GM19328 (cell line): ENCODE measurements around the gene ZNF41.
"Not testable (repeated sequence)": the region's sequence is repeated elsewhere in the genome, so short reads cannot be mapped to it uniquely, and the experiment has no call there.

Source experiments
- ATAC-seq: cut with Tn5 transposase; IDR thresholded peaks from one replicate; pipeline ENCODE4 v1.9.1; 2021; ENCODE audit warnings: mild to moderate bottlenecking, moderate library complexity; ENCODE audit not compliant: unreplicated experiment

ZNF41 gene

GRCh38 chrX:47482512-47483305, at the start of gene ZNF41:
Gene ZNF41, minus strand, starts transcription at chrX:47483222. Its CDS starts 15,741 bp downstream, at chrX:47467481.
- ATAC-seq: peak; percentile 76

- ATAC-seq: no peak
Observed at GRCh38 chrX:47530049-47530448, 47.0 kb upstream of the ZNF41 start.

GRCh38 chrX:47529548-47529947, 46.5 kb upstream of the ZNF41 start:
- no peak for ATAC-seq

GRCh38 chrX:47523713-47524166, 40.7 kb upstream of the ZNF41 start:
- no peak for ATAC-seq

- ATAC-seq: peak; percentile 72
Observed at GRCh38 chrX:47523297-47523696, 40.3 kb upstream of the ZNF41 start.

GRCh38 chrX:47518144-47518543, 35.1 kb upstream of the ZNF41 start:
- ATAC-seq: no peak

- no peak for ATAC-seq
Observed at GRCh38 chrX:47515941-47516665, 33.1 kb upstream of the ZNF41 start.

GRCh38 chrX:47514533-47515235, 31.7 kb upstream of the ZNF41 start:
- no peak for ATAC-seq

GRCh38 chrX:47513034-47513965, 30.3 kb upstream of the ZNF41 start:
- not testable (repeated sequence) for ATAC-seq

GRCh38 chrX:47512383-47512782, 29.4 kb upstream of the ZNF41 start:
- not testable (repeated sequence) for ATAC-seq

- no peak for ATAC-seq
Observed at GRCh38 chrX:47507153-47507867, 24.3 kb upstream of the ZNF41 start.

GRCh38 chrX:47503151-47503550, 20.1 kb upstream of the ZNF41 start:
- ATAC-seq: no peak

GRCh38 chrX:47502316-47503125, 19.5 kb upstream of the ZNF41 start:
- ATAC-seq: no peak

- ATAC-seq: no peak
Observed at GRCh38 chrX:47501226-47502074, 18.4 kb upstream of the ZNF41 start.

- no peak for ATAC-seq
Observed at GRCh38 chrX:47500554-47500953, 17.5 kb upstream of the ZNF41 start.

- no peak for ATAC-seq
Observed at GRCh38 chrX:47499293-47499692, 16.3 kb upstream of the ZNF41 start.

- ATAC-seq: no peak
Observed at GRCh38 chrX:47498411-47498810, 15.4 kb upstream of the ZNF41 start.

GRCh38 chrX:47497271-47497888, 14.4 kb upstream of the ZNF41 start:
- ATAC-seq: no peak
